Panc1 (cell line): ENCODE data around the gene INO80.

Source experiments
- TF ChIP-seq, protein P1 (sequence below), 2 experiments: IDR thresholded peaks; 2 replicates each; pipeline ENCODE4 v1.6.1; 2011 to 2012; ENCODE audit warnings: low read depth in 2 of 2, control low read depth in 1 of 2, low read length in 1 of 2, mild to moderate bottlenecking in 1 of 2, moderate library complexity in 1 of 2; ENCODE audit not compliant: insufficient read depth in 1 of 2
- TF ChIP-seq, protein P2 (sequence below): fragments of 450-650 bp; IDR thresholded peaks from 2 replicates; pipeline ENCODE4 v1.5.1; 2017; ENCODE audit warnings: mild to moderate bottlenecking

DNA sequence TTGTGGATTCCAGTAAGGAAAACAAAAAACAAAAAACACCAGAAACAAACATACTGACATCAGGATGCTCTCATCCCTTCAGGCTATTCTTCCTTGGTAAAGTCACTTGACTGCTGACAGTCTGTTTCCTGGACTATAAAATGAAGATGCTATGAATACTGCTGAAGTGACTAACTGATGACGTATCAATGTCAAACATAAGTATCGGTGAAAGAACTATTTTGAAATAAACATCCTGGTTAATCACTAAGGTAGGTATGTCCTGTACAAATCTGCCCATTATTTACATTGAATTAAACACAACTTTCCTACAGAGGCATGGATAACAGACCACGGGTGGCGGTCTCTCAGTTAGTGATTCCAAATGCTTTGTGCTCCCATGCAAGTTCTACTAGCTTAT, 116.9 kb downstream of the INO80 start:
- TF ChIP-seq, protein P1, sequence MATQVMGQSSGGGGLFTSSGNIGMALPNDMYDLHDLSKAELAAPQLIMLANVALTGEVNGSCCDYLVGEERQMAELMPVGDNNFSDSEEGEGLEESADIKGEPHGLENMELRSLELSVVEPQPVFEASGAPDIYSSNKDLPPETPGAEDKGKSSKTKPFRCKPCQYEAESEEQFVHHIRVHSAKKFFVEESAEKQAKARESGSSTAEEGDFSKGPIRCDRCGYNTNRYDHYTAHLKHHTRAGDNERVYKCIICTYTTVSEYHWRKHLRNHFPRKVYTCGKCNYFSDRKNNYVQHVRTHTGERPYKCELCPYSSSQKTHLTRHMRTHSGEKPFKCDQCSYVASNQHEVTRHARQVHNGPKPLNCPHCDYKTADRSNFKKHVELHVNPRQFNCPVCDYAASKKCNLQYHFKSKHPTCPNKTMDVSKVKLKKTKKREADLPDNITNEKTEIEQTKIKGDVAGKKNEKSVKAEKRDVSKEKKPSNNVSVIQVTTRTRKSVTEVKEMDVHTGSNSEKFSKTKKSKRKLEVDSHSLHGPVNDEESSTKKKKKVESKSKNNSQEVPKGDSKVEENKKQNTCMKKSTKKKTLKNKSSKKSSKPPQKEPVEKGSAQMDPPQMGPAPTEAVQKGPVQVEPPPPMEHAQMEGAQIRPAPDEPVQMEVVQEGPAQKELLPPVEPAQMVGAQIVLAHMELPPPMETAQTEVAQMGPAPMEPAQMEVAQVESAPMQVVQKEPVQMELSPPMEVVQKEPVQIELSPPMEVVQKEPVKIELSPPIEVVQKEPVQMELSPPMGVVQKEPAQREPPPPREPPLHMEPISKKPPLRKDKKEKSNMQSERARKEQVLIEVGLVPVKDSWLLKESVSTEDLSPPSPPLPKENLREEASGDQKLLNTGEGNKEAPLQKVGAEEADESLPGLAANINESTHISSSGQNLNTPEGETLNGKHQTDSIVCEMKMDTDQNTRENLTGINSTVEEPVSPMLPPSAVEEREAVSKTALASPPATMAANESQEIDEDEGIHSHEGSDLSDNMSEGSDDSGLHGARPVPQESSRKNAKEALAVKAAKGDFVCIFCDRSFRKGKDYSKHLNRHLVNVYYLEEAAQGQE (IDR thresholded peaks at IDR 0.05; ENCODE audit: insufficient read depth in 1 of 2, low read depth in 2 of 2, low read length in 1 of 2), result no peak
- TF ChIP-seq, protein P2, sequence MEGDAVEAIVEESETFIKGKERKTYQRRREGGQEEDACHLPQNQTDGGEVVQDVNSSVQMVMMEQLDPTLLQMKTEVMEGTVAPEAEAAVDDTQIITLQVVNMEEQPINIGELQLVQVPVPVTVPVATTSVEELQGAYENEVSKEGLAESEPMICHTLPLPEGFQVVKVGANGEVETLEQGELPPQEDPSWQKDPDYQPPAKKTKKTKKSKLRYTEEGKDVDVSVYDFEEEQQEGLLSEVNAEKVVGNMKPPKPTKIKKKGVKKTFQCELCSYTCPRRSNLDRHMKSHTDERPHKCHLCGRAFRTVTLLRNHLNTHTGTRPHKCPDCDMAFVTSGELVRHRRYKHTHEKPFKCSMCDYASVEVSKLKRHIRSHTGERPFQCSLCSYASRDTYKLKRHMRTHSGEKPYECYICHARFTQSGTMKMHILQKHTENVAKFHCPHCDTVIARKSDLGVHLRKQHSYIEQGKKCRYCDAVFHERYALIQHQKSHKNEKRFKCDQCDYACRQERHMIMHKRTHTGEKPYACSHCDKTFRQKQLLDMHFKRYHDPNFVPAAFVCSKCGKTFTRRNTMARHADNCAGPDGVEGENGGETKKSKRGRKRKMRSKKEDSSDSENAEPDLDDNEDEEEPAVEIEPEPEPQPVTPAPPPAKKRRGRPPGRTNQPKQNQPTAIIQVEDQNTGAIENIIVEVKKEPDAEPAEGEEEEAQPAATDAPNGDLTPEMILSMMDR, result no peak
